Activated CD4-positive, alpha-beta T cell treated with anti-CD3 and anti-CD28 coated beads for 24 hours (primary cell): Measurements from ENCODE around the gene CDC40.
"Not testable (repeated sequence)": the region's sequence is repeated elsewhere in the genome, so short reads cannot be mapped to it uniquely, and the experiment has no call there.

Experiments
- DNase-seq, 2 donors: peaks; one replicate each; pipeline ENCODE4 v3.0.0-alpha.2; 2020; ENCODE audit warnings: low read depth in 2 of 2

CDC40 gene

GRCh38 chr6:110201151-110201884 lies 21.1 kb downstream of the CDC40 start:
- DNase-seq, result no peak

GRCh38 chr6:110207652-110208051 lies 27.4 kb downstream of the CDC40 start:
- no peak for DNase-seq

- no peak for DNase-seq
These were observed 31.5 kb downstream of the CDC40 start for GRCh38 chr6:110211753-110212152.

GRCh38 chr6:110214338-110214737 lies 34.1 kb downstream of the CDC40 start:
- no peak for DNase-seq

GRCh38 chr6:110216140-110216539 lies 35.9 kb downstream of the CDC40 start:
- DNase-seq, result no peak

- no peak for DNase-seq
These were observed 37.0 kb downstream of the CDC40 start for GRCh38 chr6:110217266-110217665.

- DNase-seq, result no peak
These were observed 41.5 kb downstream of the CDC40 start for GRCh38 chr6:110221738-110222137.

- no peak for DNase-seq
These were observed 46.0 kb downstream of the CDC40 start for GRCh38 chr6:110226261-110226660.

- DNase-seq, result no peak
These were observed 52.2 kb downstream of the CDC40 start for GRCh38 chr6:110232450-110232849.

- DNase-seq, result no peak
These were observed 53.6 kb downstream of the CDC40 start for GRCh38 chr6:110233770-110234374.

- not testable (repeated sequence) for DNase-seq
These were observed 55.8 kb downstream of the CDC40 start for GRCh38 chr6:110236007-110236406.

- no peak for DNase-seq
These were observed 59.5 kb downstream of the CDC40 start for GRCh38 chr6:110239526-110240274.

- not testable (repeated sequence) for DNase-seq
These were observed 64.4 kb downstream of the CDC40 start for GRCh38 chr6:110244621-110245020.

GRCh38 chr6:110246378-110246777 lies 66.2 kb downstream of the CDC40 start:
- DNase-seq, result no peak

- no peak for DNase-seq
These were observed 66.8 kb downstream of the CDC40 start for GRCh38 chr6:110246900-110247546.

GRCh38 chr6:110250058-110250457 lies 69.8 kb downstream of the CDC40 start:
- no peak for DNase-seq

GRCh38 chr6:110250838-110251237 lies 70.6 kb downstream of the CDC40 start:
- no peak for DNase-seq

- no peak for DNase-seq
These were observed 75.1 kb downstream of the CDC40 start for GRCh38 chr6:110255211-110255750.

GRCh38 chr6:110256366-110256765 lies 76.1 kb downstream of the CDC40 start:
- DNase-seq, result no peak

GRCh38 chr6:110265273-110265672 lies 85.0 kb downstream of the CDC40 start:
- DNase-seq, result no peak

- no peak for DNase-seq
These were observed 86.8 kb downstream of the CDC40 start for GRCh38 chr6:110266996-110267395.

- DNase-seq, result no peak
These were observed 89.4 kb downstream of the CDC40 start for GRCh38 chr6:110269623-110270022.
